ENCODE measurements around the gene ZNF638.
"Not testable (repeated sequence)": the region's sequence is repeated elsewhere in the genome, so short reads cannot be mapped to it uniquely, and the experiment has no call there.

DNA sequence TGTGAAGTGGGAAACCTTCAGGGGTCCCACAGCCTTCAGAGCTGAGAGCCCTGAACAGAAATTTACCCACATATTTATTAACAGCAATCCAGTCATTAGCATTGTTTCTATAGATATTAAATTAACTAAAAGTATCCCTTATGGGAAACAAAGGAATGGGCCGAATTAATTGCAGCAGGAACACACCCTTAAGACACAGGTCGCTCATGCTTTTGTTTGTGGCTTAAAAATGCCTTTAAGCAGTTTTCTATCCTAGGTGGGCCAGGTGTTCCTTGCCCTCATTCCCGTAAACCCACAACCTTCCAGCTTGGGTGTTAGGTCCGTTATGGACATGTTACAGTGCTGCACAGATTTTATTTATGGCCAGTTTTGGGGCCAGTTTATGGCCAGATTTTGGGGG is 13.7 kb upstream of the ZNF638 start:
- not testable (repeated sequence) for TF ChIP-seq CTCF, POLR2A (IDR thresholded peaks at IDR 0.05)
